HL-60/S4 (cell line): ENCODE results near the gene SAMD5.

ENCODE experiments used
- in situ Hi-C: fragments of 300-500 bp; cut with MboI; formaldehyde crosslinking; loops from 2 replicates; pipeline ENCODE4 v1.14.3; 2022; ENCODE audit warnings: low sequenced_read_pairs

SAMD5 gene

GRCh38 chr6:147564556-147564955 is 56.1 kb downstream of the SAMD5 start:
- in situ Hi-C loops, result no loop called here

- in situ Hi-C loops, result no loop called here
Observed at GRCh38 chr6:147566244-147566898, 57.9 kb downstream of the SAMD5 start.

GRCh38 chr6:147567141-147567805 is 58.8 kb downstream of the SAMD5 start:
- in situ Hi-C loops, result no loop called here

GRCh38 chr6:147569788-147570187 is 61.3 kb downstream of the SAMD5 start:
- in situ Hi-C loops, result no loop called here

- in situ Hi-C loops, result no loop called here
Observed at GRCh38 chr6:147570681-147571080, 62.2 kb downstream of the SAMD5 start.

GRCh38 chr6:147577488-147577887 is 69.0 kb downstream of the SAMD5 start:
- in situ Hi-C loops, result no loop called here

- in situ Hi-C loops, result no loop called here
Observed at GRCh38 chr6:147578159-147578558, 69.7 kb downstream of the SAMD5 start.

- in situ Hi-C loops, result no loop called here
Observed at GRCh38 chr6:147578883-147579282, 70.4 kb downstream of the SAMD5 start.

GRCh38 chr6:147579667-147580066 is 71.2 kb downstream of the SAMD5 start:
- in situ Hi-C loops, result no loop called here

- in situ Hi-C loops, result no loop called here
Observed at GRCh38 chr6:147582991-147583390, 74.5 kb downstream of the SAMD5 start.

- in situ Hi-C loops, result no loop called here
Observed at GRCh38 chr6:147585256-147585655, 76.8 kb downstream of the SAMD5 start.

- in situ Hi-C loops, result no loop called here
Observed at GRCh38 chr6:147586044-147586443, 77.6 kb downstream of the SAMD5 start.

GRCh38 chr6:147587907-147588306 is 79.4 kb downstream of the SAMD5 start:
- in situ Hi-C loops, result no loop called here

- in situ Hi-C loops, result no loop called here
Observed at GRCh38 chr6:147588469-147588868, 80.0 kb downstream of the SAMD5 start.

GRCh38 chr6:147589739-147590250 is 81.3 kb downstream of the SAMD5 start:
- in situ Hi-C loops, result no loop called here

- in situ Hi-C loops, result no loop called here
Observed at GRCh38 chr6:147595961-147596360, 87.5 kb downstream of the SAMD5 start.

- in situ Hi-C loops, result no loop called here
Observed at GRCh38 chr6:147603392-147604081, 95.0 kb downstream of the SAMD5 start.

- in situ Hi-C loops, result no loop called here
Observed at GRCh38 chr6:147604373-147604772, 95.9 kb downstream of the SAMD5 start.

- in situ Hi-C loops, result no loop called here
Observed at GRCh38 chr6:147611992-147612391, 103.5 kb downstream of the SAMD5 start.

- in situ Hi-C loops, result no loop called here
Observed at GRCh38 chr6:147614501-147614900, 106.0 kb downstream of the SAMD5 start.

- in situ Hi-C loops, result no loop called here
Observed at GRCh38 chr6:147615659-147616456, 107.4 kb downstream of the SAMD5 start.
